Measurements from ENCODE around the gene OR6X1.

OR6X1 gene

GRCh38 chr11:123754101-123754568 lies at the start of gene OR6X1:
Gene OR6X1 (minus strand): TSS chr11:123754518. CDS start chr11:123754518, 0 bp downstream.
- DNase-seq, result no peak

- DNase-seq, result no peak
These were observed 47.4 kb upstream of the OR6X1 start for GRCh38 chr11:123801765-123802164.

- no peak for DNase-seq
These were observed 45.7 kb upstream of the OR6X1 start for GRCh38 chr11:123800036-123800435.

GRCh38 chr11:123799438-123799837 lies 45.1 kb upstream of the OR6X1 start:
- no peak for DNase-seq

GRCh38 chr11:123798513-123799252 lies 44.4 kb upstream of the OR6X1 start:
- DNase-seq, result no peak

GRCh38 chr11:123798079-123798478 lies 43.8 kb upstream of the OR6X1 start:
- no peak for DNase-seq

- DNase-seq, result no peak
These were observed 43.2 kb upstream of the OR6X1 start for GRCh38 chr11:123797541-123797940.

GRCh38 chr11:123797114-123797513 lies 42.8 kb upstream of the OR6X1 start:
- no peak for DNase-seq

GRCh38 chr11:123796226-123796625 lies 41.9 kb upstream of the OR6X1 start:
- DNase-seq, result no peak

GRCh38 chr11:123783536-123783935 lies 29.2 kb upstream of the OR6X1 start:
- no peak for DNase-seq

GRCh38 chr11:123778511-123778910 lies 24.2 kb upstream of the OR6X1 start:
- DNase-seq, result no peak

- DNase-seq, result no peak
These were observed 21.6 kb upstream of the OR6X1 start for GRCh38 chr11:123775715-123776549.

GRCh38 chr11:123775289-123775688 lies 21.0 kb upstream of the OR6X1 start:
- peak; percentile 79 for DNase-seq

GRCh38 chr11:123773959-123774358 lies 19.6 kb upstream of the OR6X1 start:
- no peak for DNase-seq

- no peak for DNase-seq
These were observed 18.7 kb upstream of the OR6X1 start for GRCh38 chr11:123773026-123773425.

GRCh38 chr11:123771664-123772063 lies 17.3 kb upstream of the OR6X1 start:
- DNase-seq, result no peak

GRCh38 chr11:123770712-123771111 lies 16.4 kb upstream of the OR6X1 start:
- no peak for DNase-seq

- no peak for DNase-seq
These were observed 11.3 kb upstream of the OR6X1 start for GRCh38 chr11:123765601-123766000.

GRCh38 chr11:123762422-123762821 lies 8.1 kb upstream of the OR6X1 start:
- no peak for DNase-seq

GRCh38 chr11:123760894-123761293 lies 6.6 kb upstream of the OR6X1 start:
- DNase-seq, result no peak

- no peak for DNase-seq
These were observed 3.7 kb upstream of the OR6X1 start for GRCh38 chr11:123757976-123758375.

GRCh38 chr11:123755813-123756212 lies 1.5 kb upstream of the OR6X1 start:
- no peak for DNase-seq

GRCh38 chr11:123755344-123755743 lies 1.0 kb upstream of the OR6X1 start:
- DNase-seq, result no peak

- no peak for DNase-seq
These were observed 1.2 kb downstream of the OR6X1 start for GRCh38 chr11:123753110-123753509.
